ENCODE data around the gene LAMA4.
"Not testable (repeated sequence)": the region's sequence is repeated elsewhere in the genome, so short reads cannot be mapped to it uniquely, and the experiment has no call there.

Gene LAMA4

GRCh38 chr6:112209131-112209530, 45.2 kb downstream of the LAMA4 start:
- no peak for DNase-seq (ENCODE audit: low read depth)

- no peak for DNase-seq (ENCODE audit: low read depth)
Measured at GRCh38 chr6:112207776-112208175, 46.6 kb downstream of the LAMA4 start.

GRCh38 chr6:112207131-112207530, 47.2 kb downstream of the LAMA4 start:
- DNase-seq (ENCODE audit: low read depth) = no peak

- DNase-seq (ENCODE audit: low read depth) = no peak
Measured at GRCh38 chr6:112206110-112206458, 48.3 kb downstream of the LAMA4 start.

- DNase-seq (ENCODE audit: low read depth) = no peak
Measured at GRCh38 chr6:112205427-112206109, 48.8 kb downstream of the LAMA4 start.

- no peak for DNase-seq (ENCODE audit: low read depth)
Measured at GRCh38 chr6:112204350-112204706, 50.0 kb downstream of the LAMA4 start.

GRCh38 chr6:112203577-112204349, 50.6 kb downstream of the LAMA4 start:
- no peak for DNase-seq (ENCODE audit: low read depth)

- no peak for DNase-seq (ENCODE audit: low read depth)
Measured at GRCh38 chr6:112202639-112203341, 51.6 kb downstream of the LAMA4 start.

GRCh38 chr6:112200185-112200914, 54.0 kb downstream of the LAMA4 start:
- not testable (repeated sequence) for DNase-seq (ENCODE audit: low read depth)

- no peak for DNase-seq (ENCODE audit: low read depth)
Measured at GRCh38 chr6:112199001-112199403, 55.4 kb downstream of the LAMA4 start.

- no peak for DNase-seq (ENCODE audit: low read depth)
Measured at GRCh38 chr6:112198582-112198981, 55.8 kb downstream of the LAMA4 start.

GRCh38 chr6:112197636-112198035, 56.7 kb downstream of the LAMA4 start:
- DNase-seq (ENCODE audit: low read depth) = no peak

- DNase-seq (ENCODE audit: low read depth) = no peak
Measured at GRCh38 chr6:112196306-112196705, 58.1 kb downstream of the LAMA4 start.

- no peak for DNase-seq (ENCODE audit: low read depth)
Measured at GRCh38 chr6:112195166-112195565, 59.2 kb downstream of the LAMA4 start.

- no peak for DNase-seq (ENCODE audit: low read depth)
Measured at GRCh38 chr6:112194511-112194910, 59.9 kb downstream of the LAMA4 start.

- no peak for DNase-seq (ENCODE audit: low read depth)
Measured at GRCh38 chr6:112193535-112194051, 60.8 kb downstream of the LAMA4 start.

- no peak for DNase-seq (ENCODE audit: low read depth)
Measured at GRCh38 chr6:112193117-112193516, 61.2 kb downstream of the LAMA4 start.

- no peak for DNase-seq (ENCODE audit: low read depth)
Measured at GRCh38 chr6:112191509-112192020, 62.8 kb downstream of the LAMA4 start.

- DNase-seq (ENCODE audit: low read depth) = no peak
Measured at GRCh38 chr6:112190164-112190563, 64.2 kb downstream of the LAMA4 start.

GRCh38 chr6:112189494-112189893, 64.9 kb downstream of the LAMA4 start:
- DNase-seq (ENCODE audit: low read depth) = no peak

- DNase-seq (ENCODE audit: low read depth) = no peak
Measured at GRCh38 chr6:112188906-112189305, 65.5 kb downstream of the LAMA4 start.

GRCh38 chr6:112187736-112188135, 66.6 kb downstream of the LAMA4 start:
- DNase-seq (ENCODE audit: low read depth) = no peak
